ENCODE measurements around the gene CCR1.

- TF ChIP-seq CTCF (conservative IDR thresholded peaks at IDR 0.05; ENCODE audit: low read depth, low read length) (no peak), POLR2A (IDR thresholded peaks at IDR 0.05; ENCODE audit: low read depth, low read length) (no peak), RFX5 (IDR thresholded peaks at IDR 0.05; ENCODE audit: low read depth, low read length) (no peak), NFE2L2 (IDR thresholded peaks at IDR 0.05; ENCODE audit: low read depth, low read length) (no peak), MAFK (IDR thresholded peaks at IDR 0.05; ENCODE audit: low read depth, low read length) (no peak), RAD21 (IDR thresholded peaks at IDR 0.05; ENCODE audit: low read length) (no peak), USF2 (IDR thresholded peaks at IDR 0.05; ENCODE audit: low read depth, low read length) (no peak), MAZ (IDR thresholded peaks at IDR 0.05; ENCODE audit: borderline replicate concordance, low read depth, low read length) (no peak), CEBPB (IDR thresholded peaks at IDR 0.05; ENCODE audit: low read depth, low read length) (peak; percentile 91), ELK1 (IDR thresholded peaks at IDR 0.05; ENCODE audit: borderline replicate concordance, low read depth, low read length) (no peak), BHLHE40 (IDR thresholded peaks at IDR 0.05; ENCODE audit: low read depth, low read length) (no peak), MXI1 (IDR thresholded peaks at IDR 0.05; ENCODE audit: borderline replicate concordance, low read depth, low read length) (no peak), SMC3 (IDR thresholded peaks at IDR 0.05; ENCODE audit: low read depth, low read length) (no peak), RCOR1 (IDR thresholded peaks at IDR 0.05; ENCODE audit: insufficient replicate concordance, low read length) (no peak)
Measured at GRCh38 chr3:46184469-46184868, 23.6 kb downstream of the CCR1 start.

Measured in IMR-90 (cell line).